ENCODE data around the gene TENM4. TPM values are rescaled to one million over a fixed set of nuclear protein-coding genes. Genes with fewer than 3 reads are reported as not detected.

The TENM4 gene
- polyA plus RNA-seq, 3 donors: 0.31 to 1.7 TPM; not detected in 1

DNA sequence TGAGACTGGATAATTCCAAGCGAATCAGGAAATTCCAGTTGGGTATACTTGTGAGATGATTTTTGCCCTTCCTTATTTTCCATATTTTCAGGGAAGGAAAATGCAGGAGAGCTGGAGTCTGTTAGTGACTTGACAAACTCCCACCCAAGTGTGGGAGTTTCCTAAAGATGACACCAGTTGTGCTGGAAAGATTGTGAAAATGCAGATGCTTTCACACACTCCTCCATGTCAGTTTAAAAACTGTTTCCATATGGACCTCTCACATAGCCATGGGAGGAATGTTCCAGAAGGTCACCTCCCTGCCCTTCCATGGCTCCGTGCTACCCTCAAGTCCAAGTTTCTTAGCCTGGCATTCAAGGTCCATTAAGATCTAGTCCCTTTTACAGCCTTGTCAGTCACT lies 515.4 kb downstream of the TENM4 start:
- no peaks in the 10 kb centered on the region for H4K20me1 ChIP-seq (ENCODE audit: insufficient read depth, low read length)
- Mint-ChIP-seq H3K9me3 (no peaks in the 10 kb centered on the region), H3K27ac (no peak overlapping the region), H3K4me1 (peaks cover 5% of the 10 kb centered on the region), H3K4me3 (peak overlapping the region in 1 of 2 donors; percentile 27), H3K36me3 (no peaks in the 10 kb centered on the region), H3K27me3 (ENCODE audit: low read depth in 3 of 3) (peaks cover 28 to 58% (median 34%) of the 10 kb centered on the region in 3 donors)
- H3K79me2 ChIP-seq (ENCODE audit: insufficient read depth, low read length): no peaks in the 10 kb centered on the region
- intact Hi-C loops (cut with micrococcal nuclease): no loop called here
- H3K4me1 ChIP-seq (ENCODE audit: control insufficient read depth in 1 of 2, insufficient read depth in 2 of 2, low read length in 2 of 2): peaks cover 9 to 10% of the 10 kb centered on the region in 2 donors
- peaks cover 43 to 61% of the 10 kb centered on the region in 2 donors for H3K27me3 ChIP-seq (ENCODE audit: control insufficient read depth in 2 of 2, insufficient read depth in 2 of 2, low read length in 2 of 2)
- H3K9ac ChIP-seq (ENCODE audit: insufficient read depth, low read length, poor library complexity, severe bottlenecking): no peak overlapping the region
- no peak overlapping the region for H3K4me3 ChIP-seq (replicated peaks in 1 of 3; ENCODE audit: low read depth in 2 of 3, low read length in 3 of 3)
- H3K9me3 ChIP-seq (replicated peaks in 1 of 2; ENCODE audit: control insufficient read depth in 1 of 2, insufficient read depth in 1 of 2, low read length in 2 of 2): no peaks in the 10 kb centered on the region
- 100% methylated on average over 1 of the region's 2 CpGs for WGBS (ENCODE audit: insufficient coverage)
- TF ChIP-seq, protein P1, sequence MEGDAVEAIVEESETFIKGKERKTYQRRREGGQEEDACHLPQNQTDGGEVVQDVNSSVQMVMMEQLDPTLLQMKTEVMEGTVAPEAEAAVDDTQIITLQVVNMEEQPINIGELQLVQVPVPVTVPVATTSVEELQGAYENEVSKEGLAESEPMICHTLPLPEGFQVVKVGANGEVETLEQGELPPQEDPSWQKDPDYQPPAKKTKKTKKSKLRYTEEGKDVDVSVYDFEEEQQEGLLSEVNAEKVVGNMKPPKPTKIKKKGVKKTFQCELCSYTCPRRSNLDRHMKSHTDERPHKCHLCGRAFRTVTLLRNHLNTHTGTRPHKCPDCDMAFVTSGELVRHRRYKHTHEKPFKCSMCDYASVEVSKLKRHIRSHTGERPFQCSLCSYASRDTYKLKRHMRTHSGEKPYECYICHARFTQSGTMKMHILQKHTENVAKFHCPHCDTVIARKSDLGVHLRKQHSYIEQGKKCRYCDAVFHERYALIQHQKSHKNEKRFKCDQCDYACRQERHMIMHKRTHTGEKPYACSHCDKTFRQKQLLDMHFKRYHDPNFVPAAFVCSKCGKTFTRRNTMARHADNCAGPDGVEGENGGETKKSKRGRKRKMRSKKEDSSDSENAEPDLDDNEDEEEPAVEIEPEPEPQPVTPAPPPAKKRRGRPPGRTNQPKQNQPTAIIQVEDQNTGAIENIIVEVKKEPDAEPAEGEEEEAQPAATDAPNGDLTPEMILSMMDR (IDR thresholded peaks at IDR 0.05): no peak
- DNase-seq: no peak
- no peak overlapping the region for H3K4me2 ChIP-seq (replicated peaks; ENCODE audit: extremely low read depth, low read length, poor library complexity, severe bottlenecking)
- H3K36me3 ChIP-seq (replicated peaks in 1 of 2; ENCODE audit: control insufficient read depth in 1 of 2, insufficient read depth in 2 of 2, low read length in 2 of 2): no peaks in the 10 kb centered on the region
- no peak overlapping the region for H2AFZ ChIP-seq (ENCODE audit: insufficient read depth, low read depth, low read length, poor library complexity, severe bottlenecking)
- H3K27ac ChIP-seq (ENCODE audit: low read depth in 1 of 2, low read length in 2 of 2): no peak overlapping the region

DNA sequence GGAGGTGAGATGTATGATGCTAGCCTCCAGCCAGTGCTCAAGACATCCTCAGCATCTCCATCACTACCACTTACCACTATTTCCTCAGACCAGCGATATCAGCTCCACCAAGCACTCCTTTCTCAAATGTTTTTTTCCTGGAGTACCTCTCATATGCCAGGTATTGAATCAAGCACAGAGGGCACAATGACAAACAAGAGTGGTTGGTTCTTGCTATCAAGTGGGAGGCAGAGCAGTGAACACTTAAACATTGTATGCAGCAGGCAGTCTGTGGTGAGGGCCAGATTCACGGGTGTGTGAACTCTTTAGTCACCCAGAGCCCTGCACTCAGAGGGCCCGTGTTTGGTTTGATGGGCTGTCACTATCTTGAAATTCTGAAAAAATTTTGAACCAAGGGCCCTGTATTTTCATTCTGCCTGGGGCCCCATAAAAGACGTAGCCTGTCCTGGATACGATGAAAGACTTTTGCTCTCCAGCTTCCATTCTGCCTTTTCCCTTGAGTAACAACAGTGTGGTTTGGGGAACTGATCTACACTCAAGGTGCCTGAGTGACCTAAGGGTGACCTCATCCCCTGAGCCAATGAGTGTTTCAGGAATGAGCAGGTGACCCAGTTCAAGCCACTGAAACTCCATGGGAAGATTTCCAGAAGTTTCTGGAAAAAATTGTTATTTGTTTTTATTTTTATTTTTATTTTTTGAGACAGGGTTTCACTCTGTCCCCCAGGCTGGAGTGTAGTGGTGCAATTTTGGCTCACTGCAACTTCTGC lies 517.8 kb downstream of the TENM4 start:
- H3K4me3 ChIP-seq (replicated peaks in 1 of 3; ENCODE audit: low read depth in 2 of 3, low read length in 3 of 3): no peak overlapping the region
- H3K4me1 ChIP-seq (ENCODE audit: control insufficient read depth in 1 of 2, insufficient read depth in 2 of 2, low read length in 2 of 2): peaks cover 9 to 10% of the 10 kb centered on the region in 2 donors
- no peaks in the 10 kb centered on the region for H3K9me3 Mint-ChIP-seq
- TF ChIP-seq, protein P1 (IDR thresholded peaks at IDR 0.05): no peak
- H3K4me3 Mint-ChIP-seq: no peak overlapping the region
- no peaks in the 10 kb centered on the region for H3K9me3 ChIP-seq (replicated peaks in 1 of 2; ENCODE audit: control insufficient read depth in 1 of 2, insufficient read depth in 1 of 2, low read length in 2 of 2)
- no peak overlapping the region for H3K4me2 ChIP-seq (replicated peaks; ENCODE audit: extremely low read depth, low read length, poor library complexity, severe bottlenecking)
- no peak overlapping the region for H3K27ac ChIP-seq (ENCODE audit: low read depth in 1 of 2, low read length in 2 of 2)
- H3K27ac Mint-ChIP-seq: peak overlapping the region in 1 of 7 donors; percentile 7
- DNase-seq: peak in 2 of 3 donors; percentile 17 to 45
- WGBS (ENCODE audit: insufficient coverage): 100% methylated on average over 2 of the region's 5 CpGs
- H3K79me2 ChIP-seq (ENCODE audit: insufficient read depth, low read length): no peaks in the 10 kb centered on the region
- peaks cover 5% of the 10 kb centered on the region for H3K4me1 Mint-ChIP-seq
- peaks cover 30 to 43% of the 10 kb centered on the region in 2 donors for H3K27me3 ChIP-seq (ENCODE audit: control insufficient read depth in 2 of 2, insufficient read depth in 2 of 2, low read length in 2 of 2)
- no peak overlapping the region for H2AFZ ChIP-seq (ENCODE audit: insufficient read depth, low read depth, low read length, poor library complexity, severe bottlenecking)
- H3K36me3 ChIP-seq (replicated peaks in 1 of 2; ENCODE audit: control insufficient read depth in 1 of 2, insufficient read depth in 2 of 2, low read length in 2 of 2): no peaks in the 10 kb centered on the region
- intact Hi-C loops (cut with micrococcal nuclease): no loop called here
- H3K9ac ChIP-seq (ENCODE audit: insufficient read depth, low read length, poor library complexity, severe bottlenecking): no peak overlapping the region
- H3K36me3 Mint-ChIP-seq: no peaks in the 10 kb centered on the region
- H3K27me3 Mint-ChIP-seq (ENCODE audit: low read depth in 3 of 3): peaks cover 14 to 52% (median 23%) of the 10 kb centered on the region in 3 donors
- H4K20me1 ChIP-seq (ENCODE audit: insufficient read depth, low read length): no peaks in the 10 kb centered on the region

Data from CD14-positive monocyte (primary cell).